GM04504 (cell line): ENCODE measurements around the gene UGCG.
"Not testable (repeated sequence)": the region's sequence is repeated elsewhere in the genome, so short reads cannot be mapped to it uniquely, and the experiment has no call there.

Experiments used
- DNase-seq: peaks from one replicate; pipeline ENCODE4 v3.0.0-alpha.2; 2012; ENCODE audit warnings: low read depth

UGCG gene

DNA sequence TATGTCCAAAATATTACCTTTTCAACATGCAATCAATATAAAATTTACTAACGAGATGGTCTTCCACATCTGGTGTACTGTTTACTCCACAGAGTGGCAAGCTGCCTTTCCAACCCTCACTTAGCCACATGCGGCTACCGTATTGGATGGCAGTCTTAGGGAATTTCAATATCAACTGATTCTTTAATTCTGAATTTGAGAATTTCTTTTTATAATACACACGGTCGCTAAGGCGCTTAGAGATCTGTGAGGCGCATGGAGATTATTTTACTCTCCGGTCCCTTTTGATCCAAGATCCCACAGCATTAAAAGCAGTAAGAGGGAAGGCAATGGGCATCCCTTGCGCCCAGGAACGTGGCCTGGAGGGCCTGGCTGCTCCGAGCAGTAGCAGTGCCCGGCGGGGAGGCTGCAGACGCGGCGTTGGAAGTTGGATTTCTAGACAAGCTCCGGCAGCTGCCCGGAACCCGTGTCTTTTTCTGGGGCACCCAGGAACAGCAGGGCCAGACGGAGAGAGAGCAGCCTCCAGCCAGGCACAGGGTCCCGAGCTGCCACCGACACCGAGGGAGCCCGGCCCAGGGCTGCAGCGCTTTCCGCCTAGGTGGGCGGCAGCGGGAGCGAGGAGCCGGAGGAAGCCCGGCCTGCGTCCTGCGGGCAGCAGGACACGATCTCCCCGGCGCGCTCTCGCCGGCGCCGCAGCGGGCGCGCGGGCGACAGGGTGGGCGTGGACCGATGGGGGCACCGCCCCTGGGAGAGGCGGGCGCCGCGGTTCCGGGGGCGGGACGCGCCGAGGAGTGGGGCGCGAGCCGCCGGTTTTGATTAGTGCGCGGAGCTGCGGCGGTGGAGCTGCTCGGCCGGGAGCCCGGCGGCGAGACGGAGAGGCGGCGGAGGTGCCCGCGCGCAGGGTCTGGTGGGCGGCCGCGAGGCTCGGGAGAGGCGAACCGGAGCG, at the start of gene UGCG:
Gene UGCG, plus strand, starts transcription at position 819 of the 946 bp plus-strand sequence. CDS start 402 bp downstream, outside the sequence.
- DNase-seq = peak; percentile 81

DNA sequence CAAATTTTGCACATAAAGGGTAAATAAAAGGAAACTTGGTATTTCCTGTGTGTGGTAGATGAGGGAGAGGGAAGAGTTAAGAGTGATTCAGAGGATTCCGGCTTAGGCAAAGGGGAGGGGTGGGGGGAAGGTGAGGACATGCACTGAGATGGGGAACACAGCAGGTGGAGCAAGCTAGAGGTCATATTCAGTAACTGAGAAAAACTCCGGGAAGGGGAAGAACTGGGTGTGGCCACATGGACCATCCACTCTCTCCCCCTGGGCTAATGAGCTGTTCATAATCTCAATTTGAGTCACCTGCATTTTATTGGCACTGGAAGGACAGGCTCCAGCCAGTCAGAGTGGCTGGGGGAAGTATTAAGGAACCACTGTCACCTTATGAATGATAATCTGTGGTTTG, 45.1 kb upstream of the UGCG start:
- DNase-seq = no peak

DNA sequence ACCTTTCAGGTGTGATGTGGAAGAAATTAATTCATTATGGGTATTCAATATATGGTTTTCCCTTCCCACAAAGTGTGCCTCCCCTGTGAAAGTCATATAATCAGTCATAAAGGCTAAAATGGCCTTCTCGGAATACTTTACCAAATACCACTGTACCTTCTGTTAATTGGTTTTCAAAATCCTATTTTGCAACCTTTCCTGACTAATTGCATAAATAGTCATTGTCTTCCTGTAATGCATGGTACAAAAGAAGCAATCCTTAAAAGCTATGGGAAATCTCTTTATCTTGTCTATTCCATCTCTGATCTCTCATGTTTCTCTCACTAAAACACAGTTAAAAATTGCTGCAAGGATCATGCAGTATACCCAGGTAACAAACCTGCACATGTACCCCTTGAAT, 44.3 kb upstream of the UGCG start:
- no peak for DNase-seq

DNA sequence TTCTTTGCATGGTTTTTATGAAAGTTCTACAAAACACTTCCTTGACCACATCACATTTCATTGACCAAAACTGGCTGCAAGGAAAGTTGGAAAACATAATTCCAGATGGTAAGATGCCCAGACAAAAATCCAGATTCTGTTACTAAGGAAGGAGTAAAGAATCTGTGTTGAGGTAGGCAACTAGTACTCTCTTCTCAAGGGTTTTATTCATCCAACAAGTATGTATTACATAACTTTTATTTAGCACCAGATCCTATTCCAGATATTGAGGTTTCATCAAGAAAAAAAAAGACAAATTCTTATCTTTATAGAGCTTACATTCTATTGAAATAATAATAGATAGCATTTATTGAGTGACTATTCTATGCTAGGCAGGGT, 43.2 kb upstream of the UGCG start:
- no peak for DNase-seq

DNA sequence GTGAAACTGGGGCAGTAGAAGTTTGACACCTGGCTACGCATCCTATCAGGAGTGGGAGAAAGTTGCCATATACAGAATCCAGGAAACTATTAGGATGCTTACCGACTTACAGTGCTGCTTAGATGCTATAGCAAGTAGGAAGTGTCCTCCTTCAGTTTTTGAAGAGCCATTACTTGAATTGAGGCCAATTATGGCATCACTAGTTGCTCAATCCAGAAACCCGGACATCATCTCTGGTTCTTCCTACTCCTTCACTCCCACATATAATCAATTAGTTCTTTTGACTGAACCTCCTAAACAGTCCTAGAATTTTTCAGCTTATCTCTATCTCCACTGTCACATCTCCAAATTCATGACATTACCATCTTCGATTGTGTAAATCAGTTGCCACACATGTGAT, 41.8 kb upstream of the UGCG start:
- no peak for DNase-seq

DNA sequence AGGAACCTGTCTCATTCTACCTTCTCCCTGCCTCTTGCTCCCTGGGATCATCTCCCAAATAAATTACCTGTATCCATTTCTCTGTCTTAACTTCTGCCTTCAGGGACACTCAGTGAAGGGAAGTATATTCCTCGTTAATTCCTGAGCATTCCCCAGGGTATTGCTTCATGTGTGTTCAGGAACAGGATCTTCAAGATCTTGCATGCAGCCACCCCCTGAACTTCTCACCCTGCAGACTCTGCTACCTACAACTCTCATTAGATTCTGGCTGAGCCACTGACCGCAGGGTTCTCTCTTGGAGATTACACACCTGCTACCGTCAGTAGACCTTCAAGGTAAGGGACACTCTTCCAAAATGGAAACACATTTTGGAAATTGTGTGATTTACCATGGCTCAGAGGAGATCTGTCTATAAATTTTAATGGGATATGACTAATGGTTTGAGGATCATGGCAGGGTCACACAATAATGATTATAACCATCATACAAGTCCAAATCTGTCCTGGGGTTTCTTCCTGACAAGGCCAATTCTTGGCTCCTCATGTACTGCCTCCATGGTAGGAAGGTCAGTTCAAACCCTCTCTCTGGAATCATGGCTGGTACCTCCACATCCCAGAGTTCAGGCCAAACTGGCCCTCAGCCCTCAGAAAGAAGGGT, 38.9 kb upstream of the UGCG start:
- DNase-seq = no peak

DNA sequence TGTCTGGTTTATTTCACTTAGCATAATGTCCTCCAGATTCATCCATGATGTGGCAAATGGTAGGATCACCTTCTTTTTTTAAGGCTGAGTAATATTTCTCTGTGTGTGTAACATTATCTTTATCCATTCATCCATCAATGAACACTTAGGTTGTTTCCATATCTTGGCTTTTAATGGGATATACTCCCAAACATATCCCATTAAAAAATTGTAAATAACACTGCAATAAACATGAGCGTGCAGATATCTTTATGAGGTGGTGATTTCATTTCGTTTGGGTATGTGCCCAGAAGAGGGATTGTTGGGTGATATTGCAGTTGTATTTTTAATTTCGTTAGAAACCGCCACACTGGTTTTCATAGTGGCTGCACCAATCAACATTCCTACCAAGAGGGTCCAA, 36.2 kb upstream of the UGCG start:
- no peak for DNase-seq

DNA sequence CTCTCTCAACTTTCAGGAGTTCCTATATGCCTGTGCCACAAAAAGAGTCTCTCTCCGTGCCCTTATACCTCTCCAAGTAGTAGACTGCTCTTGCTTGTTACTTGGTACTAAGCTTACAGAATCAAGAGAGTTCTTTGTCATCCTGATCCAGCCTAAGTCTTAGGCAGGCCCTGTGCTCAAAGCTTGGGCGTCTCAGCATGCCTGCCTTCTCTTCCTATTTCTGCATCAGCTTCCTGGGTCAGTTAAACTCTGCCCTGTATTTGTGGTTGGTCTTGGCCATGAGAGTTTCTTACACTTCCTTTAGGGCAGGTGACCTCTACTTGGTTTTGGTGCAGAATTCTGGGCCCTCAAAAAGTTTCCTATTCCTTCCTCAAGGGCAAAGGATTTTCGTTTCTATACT, 33.0 kb upstream of the UGCG start:
- no peak for DNase-seq

DNA sequence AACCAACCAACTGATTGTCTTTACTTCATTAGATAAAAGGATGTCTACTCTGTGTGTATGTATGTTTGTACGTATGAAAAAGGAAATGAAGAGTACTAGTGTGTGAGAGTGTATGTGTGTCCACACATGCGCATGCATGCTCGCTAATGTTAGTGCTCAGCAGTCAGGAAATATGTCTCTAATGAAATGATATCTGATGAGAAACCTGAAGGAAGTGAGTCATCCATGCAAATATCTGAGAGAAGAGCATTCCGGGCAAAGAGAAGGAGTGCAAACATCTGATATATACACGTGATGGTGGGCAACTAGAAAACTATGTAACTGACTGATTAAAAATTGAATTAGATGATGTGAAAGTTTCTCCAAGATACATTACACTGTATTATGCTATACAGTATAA, 29.6 kb upstream of the UGCG start:
- no peak for DNase-seq

DNA sequence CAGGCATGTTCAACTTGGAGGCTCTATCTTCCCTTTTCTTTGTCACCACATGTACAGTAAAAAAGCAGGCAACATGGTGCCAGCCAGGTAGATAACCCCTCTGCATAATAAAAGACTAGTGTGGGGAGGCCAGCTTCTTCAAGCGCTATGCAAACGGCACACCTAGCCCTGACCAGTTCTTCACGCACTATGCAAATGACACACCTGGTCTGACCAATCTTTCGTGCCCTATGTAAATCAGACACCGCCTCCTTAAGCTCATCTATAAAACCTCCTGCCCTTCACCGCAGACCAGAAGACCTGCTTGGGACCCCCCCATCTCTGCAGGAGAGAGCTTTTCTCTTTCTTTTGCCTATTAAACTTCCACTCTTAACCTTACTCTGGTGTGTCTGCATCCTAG, 28.1 kb upstream of the UGCG start:
- DNase-seq = no peak

DNA sequence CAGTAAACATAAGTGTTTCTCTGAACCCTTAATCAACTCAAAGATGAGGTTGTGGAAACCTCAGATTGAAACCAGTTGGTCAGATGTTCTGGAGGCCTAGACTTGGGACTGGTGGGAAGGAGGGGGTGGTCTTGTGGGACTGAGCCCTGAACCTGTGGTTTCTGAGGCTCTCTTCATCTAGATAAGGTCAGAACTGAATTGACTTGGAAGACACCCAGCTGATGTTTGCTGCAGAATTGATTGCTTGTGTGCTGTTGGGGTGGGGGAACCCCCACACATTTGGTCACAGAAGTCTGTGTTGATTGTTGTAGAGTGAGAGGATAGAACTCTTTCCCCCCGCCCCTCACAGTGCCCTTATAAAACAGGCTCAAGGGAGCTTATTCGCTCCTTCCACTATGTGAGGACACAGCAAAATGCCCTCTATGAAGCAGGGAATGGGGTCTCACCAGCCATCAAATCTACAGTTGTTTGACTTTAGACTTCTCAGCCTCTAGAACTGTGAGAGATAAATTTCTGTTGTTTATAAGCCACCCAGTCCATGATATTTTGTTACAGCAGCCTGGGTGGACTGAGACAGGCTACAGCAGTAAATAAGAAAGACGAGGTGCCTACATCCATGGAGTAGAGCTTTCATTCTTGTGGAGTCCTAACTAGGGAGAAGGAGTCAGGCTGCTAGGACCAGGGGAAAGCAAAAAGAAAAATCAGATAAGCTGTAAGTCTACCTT, 25.7 kb upstream of the UGCG start:
- DNase-seq = no peak

DNA sequence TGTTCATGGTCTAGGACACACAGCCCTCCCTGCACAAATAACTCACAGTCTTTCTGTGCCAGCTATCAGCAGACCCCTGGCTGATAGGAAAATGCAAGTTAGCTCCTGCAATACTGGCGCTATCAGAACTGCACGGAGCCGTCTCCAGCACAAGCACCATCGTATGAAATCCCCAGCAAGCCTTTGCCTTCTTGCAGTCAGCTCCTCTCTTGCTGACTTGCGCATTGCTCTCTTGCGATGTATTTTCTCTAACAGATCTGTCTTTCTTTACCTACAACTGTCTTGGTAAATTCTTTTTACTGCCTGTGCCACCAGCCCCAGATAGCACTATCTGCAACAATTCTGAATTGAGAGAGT, 25.1 kb upstream of the UGCG start:
- DNase-seq = no peak

DNA sequence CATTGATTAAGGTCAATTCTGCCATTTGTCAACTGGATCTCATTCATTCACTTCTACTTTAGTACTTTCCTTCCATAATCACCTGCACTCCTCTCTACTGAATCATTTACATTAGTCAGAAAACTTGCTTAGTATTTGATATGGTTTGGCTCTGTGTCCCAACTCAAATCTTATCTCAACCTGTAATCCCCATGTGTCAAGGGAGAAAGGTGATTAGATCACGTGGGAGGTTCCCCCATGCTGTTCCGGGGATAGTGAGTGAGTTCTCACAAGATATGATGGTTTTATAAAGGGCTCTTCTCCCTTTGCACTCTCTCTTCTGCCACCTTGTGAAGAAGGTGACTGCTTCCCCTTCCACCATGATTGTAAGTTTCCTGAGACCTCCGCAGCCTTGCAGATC, 23.7 kb upstream of the UGCG start:
- no peak for DNase-seq

DNA sequence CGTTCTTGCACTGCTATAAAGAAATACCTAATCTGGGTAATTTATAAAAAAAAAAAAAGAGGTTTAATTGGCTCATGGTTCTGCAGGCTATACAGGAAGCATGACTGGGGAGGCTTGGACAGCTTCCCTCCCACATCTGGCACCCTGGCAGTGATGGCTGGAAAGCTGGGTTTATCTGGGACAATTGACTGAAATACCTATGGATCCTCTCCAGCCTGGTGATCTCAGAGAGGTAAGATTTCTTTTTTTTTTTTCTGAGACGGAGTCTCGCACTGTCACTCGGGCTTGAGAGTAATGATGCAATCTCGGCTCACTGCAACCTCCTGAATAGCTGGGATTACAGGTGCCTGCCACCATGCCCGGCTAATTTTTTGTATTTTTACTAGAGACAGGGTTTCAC, 22.7 kb upstream of the UGCG start:
- no peak for DNase-seq

DNA sequence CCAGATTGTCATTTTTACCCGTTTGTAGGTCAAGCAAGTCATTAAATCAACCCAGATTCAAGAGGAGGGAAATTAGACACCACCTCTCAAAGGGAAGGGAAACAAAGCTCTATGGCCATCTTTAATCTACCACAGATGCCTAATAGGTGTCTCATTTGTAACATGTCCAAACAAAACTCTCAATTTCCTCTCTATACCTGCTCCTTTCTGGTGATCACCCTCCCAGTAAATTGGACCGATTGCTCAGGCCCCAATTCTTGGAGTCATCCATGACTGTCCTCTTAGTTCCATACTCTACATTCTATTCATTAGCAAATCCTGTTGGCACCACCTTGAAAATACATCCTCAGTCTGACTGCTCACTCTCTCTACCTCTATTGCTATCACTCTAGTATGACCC, 22.1 kb upstream of the UGCG start:
- no peak for DNase-seq

DNA sequence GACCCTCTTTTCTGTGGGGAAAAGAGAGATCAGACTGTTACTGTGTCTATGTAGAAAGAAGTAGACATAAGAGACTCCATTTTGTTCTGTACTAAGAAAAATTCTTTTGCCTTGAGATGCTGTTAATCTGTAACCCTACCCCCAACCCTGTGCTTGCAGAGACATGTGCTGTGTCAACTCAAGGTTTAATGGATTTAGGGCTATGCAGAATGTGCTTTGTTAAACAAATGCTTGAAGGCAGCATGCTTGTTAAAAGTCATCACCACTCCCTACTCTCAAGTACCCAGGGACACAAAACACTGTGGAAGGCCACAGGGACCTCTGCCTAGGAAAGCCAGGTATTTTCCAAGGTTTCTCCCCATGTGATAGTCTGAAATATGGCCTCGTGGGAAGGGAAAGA, 21.3 kb upstream of the UGCG start:
- DNase-seq = not testable (repeated sequence)

DNA sequence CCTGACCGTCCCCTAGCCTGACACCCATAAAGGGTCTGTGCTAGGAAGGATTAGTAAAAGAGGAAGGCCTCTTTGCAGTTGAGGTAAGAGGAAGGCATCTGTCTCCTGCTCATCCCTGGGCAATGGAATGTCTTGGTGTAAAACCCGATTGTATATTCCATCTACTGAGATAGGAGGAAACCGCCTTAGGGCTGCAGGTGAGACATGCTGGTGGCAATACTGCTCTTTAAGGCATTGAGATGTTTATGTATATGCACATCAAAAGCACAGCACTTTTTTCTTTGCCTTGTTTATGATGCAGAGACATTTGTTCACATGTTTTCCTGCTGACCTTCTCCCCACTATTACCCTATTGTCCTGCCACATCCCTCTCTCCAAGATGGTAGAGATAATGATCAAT, 20.9 kb upstream of the UGCG start:
- DNase-seq = not testable (repeated sequence)

DNA sequence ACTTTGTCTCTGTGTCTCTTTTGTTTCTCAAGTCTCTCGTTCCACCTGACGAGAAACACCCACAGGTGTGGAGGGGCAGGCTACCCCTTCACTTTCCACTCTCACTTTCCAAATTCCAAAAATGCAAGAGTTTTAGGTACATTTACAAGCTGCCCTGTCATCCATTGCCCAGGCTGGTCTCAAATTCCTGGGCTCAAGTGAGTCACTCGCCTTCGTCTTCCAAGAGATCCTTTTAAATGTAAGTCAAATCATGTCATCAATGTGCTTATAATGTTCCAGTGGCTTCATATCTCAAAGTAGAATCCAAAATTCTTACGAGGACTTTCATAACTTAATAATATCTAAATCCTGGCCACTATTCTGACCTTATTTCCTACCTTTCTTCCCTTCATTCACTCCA, 20.4 kb upstream of the UGCG start:
- DNase-seq = no peak

DNA sequence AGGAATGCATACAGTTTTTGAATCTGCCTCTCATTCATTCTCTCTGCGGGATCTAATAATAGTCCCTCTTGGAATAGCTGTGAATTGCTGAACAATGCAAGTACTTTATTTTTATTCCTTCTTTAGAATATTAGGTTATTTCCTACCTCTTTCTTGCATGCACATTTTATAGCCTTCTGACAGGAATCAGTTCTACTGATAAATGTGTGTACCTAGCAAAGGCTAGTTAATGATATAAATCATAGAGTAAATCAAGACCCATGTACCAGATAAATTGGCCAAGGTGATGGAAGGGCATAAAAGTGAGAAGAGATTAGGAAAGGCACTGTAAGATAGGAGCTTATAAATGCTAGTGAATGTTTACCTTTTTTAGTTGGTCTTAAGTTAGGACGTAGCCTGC, 19.2 kb upstream of the UGCG start:
- DNase-seq = no peak

DNA sequence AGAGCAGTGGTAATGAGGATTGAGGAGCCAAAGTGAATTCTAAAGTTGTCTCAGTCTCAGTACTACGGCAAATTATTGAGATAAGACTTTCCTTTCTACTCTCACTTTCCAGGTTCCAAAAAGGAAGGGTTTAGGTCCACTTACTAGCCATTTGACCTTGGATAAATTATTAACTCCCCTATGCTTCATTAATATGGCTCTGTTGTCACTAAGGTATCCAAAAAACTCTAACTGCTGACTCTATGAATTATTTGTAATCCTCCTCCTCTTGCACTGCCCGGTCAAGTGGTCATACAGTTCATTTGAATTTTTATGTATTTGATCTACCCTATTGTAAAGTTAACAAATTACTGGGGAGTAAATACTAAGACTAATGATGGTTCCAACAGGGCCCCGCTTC, 17.7 kb upstream of the UGCG start:
- DNase-seq = no peak

DNA sequence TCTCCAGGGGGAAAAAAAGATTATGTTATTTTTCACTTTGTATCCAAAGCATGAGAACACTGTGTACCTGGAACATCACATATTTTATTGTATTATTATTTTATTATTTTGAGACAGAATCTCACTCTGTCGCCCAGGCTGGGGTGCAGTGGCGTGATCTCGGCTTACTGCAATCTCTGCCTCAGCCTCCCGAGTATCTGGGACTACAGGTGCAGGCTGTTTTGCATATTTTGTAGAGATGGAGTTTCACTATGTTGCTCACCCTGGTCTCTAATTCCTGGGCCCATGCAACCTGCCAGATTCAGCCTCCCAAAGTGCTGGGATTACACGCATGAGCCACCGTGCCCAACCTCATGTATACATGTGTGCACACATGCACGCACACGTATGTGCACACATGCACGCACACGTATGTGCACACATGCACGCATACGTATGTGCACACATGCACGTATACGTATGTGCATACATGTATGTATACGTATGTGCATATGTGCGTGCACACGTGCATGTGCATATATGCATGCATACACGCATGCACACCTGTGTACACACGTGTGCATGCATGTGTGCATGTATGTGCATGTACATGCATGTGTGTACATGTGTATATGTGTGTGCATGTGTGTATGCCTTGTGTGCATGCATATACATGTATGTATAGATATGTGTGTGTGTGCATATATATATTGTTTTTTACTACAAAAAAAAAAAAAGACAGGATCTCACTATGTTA, 9.5 kb upstream of the UGCG start:
- no peak for DNase-seq

DNA sequence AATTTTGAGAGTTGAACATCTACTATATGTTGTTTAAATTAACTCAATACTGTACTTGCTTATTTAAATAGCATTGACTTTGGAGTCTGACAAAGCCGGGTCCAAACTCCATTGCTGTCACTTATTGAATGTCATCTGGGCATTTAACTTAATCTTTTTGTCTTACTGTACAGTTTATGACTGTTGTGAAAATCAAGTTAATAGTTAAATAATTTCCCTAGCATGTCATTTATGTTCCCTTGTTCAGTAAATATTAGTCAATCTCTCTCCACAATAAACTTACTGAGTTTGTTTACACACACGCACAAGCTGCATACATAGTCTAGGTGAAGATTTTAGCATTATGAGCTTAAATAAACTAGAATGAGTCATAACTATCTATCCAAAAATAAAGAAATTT, 6.3 kb upstream of the UGCG start:
- DNase-seq = no peak
